Amygdala (tissue), 56 donors: ENCODE data around the gene IL6ST.

Source experiments
- DNase-seq, 56 donors: peaks; one replicate each; lab custom pipeline; 2025; lab: John Stamatoyannopoulos, UW

The IL6ST gene

DNA sequence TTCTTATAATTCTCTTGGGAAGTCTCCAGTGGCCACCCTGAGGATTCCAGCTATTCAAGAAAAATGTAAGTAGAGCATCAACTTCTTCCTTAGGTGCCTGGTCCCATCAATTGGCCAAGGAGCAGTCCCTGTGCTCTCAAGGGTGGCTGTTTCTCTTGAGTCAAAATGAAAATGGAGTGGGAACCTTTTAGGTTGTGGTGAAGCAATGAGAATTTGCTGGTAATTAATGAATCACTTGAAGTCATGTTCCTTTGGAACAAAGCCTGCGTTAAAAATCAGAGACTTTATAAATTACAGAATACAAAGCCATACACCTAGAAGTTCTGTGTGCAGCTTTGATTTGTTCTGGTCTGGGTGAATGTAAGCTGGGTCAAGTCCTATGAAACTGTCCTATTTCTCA, 94.7 kb downstream of the IL6ST start:
- no peak for DNase-seq

- DNase-seq = no peak
These were observed 95.4 kb downstream of the IL6ST start for GRCh38 chr5:55899344-55899743.

- DNase-seq = peak in 2 of 56 donors; percentile 9 to 19
These were observed 96.9 kb downstream of the IL6ST start for GRCh38 chr5:55897905-55898304.

GRCh38 chr5:55897206-55897894, 97.4 kb downstream of the IL6ST start:
- DNase-seq = no peak

GRCh38 chr5:55896663-55897062, 98.1 kb downstream of the IL6ST start:
- DNase-seq = no peak

DNA sequence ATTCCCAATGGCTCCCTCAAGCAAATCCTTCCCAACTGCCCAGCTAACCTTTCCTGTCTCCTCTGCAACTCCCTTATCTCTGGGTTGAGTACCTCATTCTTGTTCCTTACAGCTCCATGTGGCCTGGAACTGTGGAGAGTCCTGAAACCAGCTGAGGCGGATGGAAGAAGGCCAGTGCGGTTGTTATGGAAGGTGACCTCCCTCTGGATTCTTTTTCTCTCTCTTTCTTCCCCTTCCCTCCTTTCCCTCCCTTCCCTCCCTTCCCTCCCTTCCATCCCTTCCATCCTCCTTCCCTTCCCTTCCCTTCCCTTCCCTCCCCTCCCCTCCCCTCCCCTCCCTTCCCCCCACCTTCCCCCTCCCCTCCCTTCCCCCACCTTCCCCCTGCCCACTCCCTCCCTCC, 98.5 kb downstream of the IL6ST start:
- no peak for DNase-seq

DNA sequence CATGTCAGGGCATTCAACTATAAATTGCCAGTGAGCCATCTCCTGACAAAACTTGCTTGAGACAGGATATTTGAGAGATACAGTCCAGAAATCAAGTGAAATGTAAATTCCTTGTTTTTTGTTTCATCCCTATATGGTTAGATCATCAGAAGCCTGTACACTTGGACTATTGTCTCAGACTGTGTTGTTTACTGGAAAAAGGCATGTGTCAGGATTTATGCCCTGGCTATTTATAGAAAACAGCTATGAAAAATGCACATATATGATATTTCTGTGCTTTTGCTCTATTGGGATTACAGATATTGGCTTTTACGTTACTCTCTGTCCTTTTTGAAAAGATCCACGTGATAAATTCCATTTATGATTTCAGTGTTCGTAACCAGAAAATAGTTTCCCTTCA, 99.4 kb downstream of the IL6ST start:
- DNase-seq = no peak

GRCh38 chr5:55894135-55894534, 100.6 kb downstream of the IL6ST start:
- DNase-seq = no peak

DNA sequence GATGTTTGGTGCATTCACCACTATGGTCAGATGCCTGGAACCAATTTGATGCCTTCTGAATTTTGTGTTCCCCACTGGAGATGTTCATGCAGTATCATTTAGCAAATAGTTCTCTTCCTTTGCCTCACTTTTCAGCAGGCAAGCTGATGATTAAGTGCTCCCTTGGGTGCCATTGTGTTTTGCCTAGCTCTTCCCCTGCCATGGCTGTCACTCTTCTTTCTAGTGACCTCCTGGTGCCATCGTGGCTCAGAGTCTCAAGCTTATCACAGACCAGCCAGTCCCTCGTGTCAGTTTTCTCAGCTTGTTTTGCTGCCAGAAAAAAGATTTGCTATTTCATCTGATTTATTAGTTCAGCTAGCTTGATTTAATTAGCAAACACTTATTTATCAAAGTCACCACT, 102.3 kb downstream of the IL6ST start:
- DNase-seq = no peak

DNA sequence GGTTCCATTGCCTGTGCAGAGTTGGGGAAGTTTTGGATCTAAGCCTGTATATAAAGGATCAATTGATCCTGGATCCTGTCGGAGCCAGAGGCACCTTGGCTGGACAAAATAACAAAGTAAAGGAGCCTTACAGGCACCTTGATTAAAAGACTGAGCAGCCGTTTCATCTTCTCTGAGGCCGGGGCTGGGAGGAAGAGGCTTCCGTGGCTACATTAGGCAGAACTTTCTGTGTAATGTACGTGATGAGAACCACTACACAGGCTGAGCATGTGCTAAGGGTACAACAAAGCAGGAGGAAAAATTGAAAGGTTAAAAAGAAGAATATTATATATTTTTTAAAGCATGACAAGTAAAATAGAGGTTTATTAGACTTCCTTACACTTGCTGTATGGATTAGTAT, 106.6 kb downstream of the IL6ST start:
- DNase-seq = no peak

DNA sequence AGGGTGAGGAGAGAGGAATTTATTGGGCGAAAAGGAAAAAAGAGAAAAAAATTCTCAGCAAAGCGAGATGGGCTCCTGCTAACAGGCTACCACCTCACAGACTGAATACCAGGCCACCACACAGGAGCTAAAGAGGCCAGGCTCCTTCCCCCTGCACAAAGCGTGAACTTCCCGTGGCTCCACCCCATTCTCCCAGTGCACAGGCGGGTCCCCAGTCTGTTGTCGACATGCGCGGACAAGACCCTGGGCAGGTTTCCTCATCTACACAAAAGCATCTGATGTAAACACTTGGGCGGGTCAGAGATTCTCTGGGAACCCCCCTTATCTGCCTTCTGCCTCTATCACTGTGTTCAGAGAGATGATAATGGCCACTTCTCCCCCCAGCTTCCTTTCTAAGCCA, 109.4 kb downstream of the IL6ST start:
- no peak for DNase-seq
